ENCODE results near the gene KCND2. TPM values are rescaled to one million over a fixed set of nuclear protein-coding genes. Genes with fewer than 3 reads are reported as not detected.

The KCND2 gene
- polyA plus RNA-seq, 1 of the 3 experiments (the other 2 are of a cell fraction): not detected

- no peak for DNase-seq
- H3K9me2 ChIP-seq: no peaks in the 10 kb centered on the region
- no peak overlapping the region for H3K4me2 ChIP-seq
- H3F3A ChIP-seq (replicated peaks; ENCODE audit: insufficient read depth): no peaks in the 10 kb centered on the region
- H3K9me3 ChIP-seq: no peaks in the 10 kb centered on the region
- no peak overlapping the region for H3K4me3 ChIP-seq (ENCODE audit: low read depth in 2 of 2, low read length in 1 of 2)
- no peaks in the 10 kb centered on the region for H3K36me3 ChIP-seq (replicated peaks in 1 of 2; ENCODE audit: control insufficient read depth in 1 of 2, insufficient read depth in 2 of 2, low read length in 1 of 2)
- ChIA-PET POLR2A (no interaction called here), CTCF (no interaction called here)
- no peaks in the 10 kb centered on the region for H3K27me3 ChIP-seq (ENCODE audit: insufficient read depth)
- TF ChIP-seq EP300 (IDR thresholded peaks at IDR 0.05; ENCODE audit: borderline replicate concordance in 1 of 2, low read depth in 1 of 2, low read length in 1 of 2) (no peak), CHD2 (IDR thresholded peaks at IDR 0.05; ENCODE audit: low read length, partially characterized antibody) (no peak), GABPA (IDR thresholded peaks at IDR 0.05; ENCODE audit: low read depth) (no peak), ELF1 (IDR thresholded peaks at IDR 0.05) (no peak), FOXM1 (IDR thresholded peaks at IDR 0.05; ENCODE audit: low read depth) (no peak), TEAD4 (IDR thresholded peaks at IDR 0.05; ENCODE audit: borderline replicate concordance, insufficient read depth) (no peak), SIN3A (IDR thresholded peaks at IDR 0.05; ENCODE audit: borderline replicate concordance, low read depth, low read length) (no peak), EZH2phosphoT487 (IDR thresholded peaks at IDR 0.05; ENCODE audit: borderline replicate concordance, low read depth) (no peak), SMC3 (IDR thresholded peaks at IDR 0.05; ENCODE audit: low read depth, low read length) (no peak), REST (IDR thresholded peaks at IDR 0.05; ENCODE audit: low read depth, low read length) (no peak)
- TF ChIP-seq, protein P1, sequence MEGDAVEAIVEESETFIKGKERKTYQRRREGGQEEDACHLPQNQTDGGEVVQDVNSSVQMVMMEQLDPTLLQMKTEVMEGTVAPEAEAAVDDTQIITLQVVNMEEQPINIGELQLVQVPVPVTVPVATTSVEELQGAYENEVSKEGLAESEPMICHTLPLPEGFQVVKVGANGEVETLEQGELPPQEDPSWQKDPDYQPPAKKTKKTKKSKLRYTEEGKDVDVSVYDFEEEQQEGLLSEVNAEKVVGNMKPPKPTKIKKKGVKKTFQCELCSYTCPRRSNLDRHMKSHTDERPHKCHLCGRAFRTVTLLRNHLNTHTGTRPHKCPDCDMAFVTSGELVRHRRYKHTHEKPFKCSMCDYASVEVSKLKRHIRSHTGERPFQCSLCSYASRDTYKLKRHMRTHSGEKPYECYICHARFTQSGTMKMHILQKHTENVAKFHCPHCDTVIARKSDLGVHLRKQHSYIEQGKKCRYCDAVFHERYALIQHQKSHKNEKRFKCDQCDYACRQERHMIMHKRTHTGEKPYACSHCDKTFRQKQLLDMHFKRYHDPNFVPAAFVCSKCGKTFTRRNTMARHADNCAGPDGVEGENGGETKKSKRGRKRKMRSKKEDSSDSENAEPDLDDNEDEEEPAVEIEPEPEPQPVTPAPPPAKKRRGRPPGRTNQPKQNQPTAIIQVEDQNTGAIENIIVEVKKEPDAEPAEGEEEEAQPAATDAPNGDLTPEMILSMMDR (IDR thresholded peaks at IDR 0.05): no peak
- H3K27ac ChIP-seq (ENCODE audit: low read depth in 2 of 2, low read length in 1 of 2): no peak overlapping the region
- WGBS (ENCODE audit: low lambda C conversion rate): under 1% methylated on average over 2 of the region's 2 CpGs
- H3K4me1 ChIP-seq (ENCODE audit: control insufficient read depth in 1 of 2, insufficient read depth in 2 of 2, low read depth in 1 of 2, low read length in 1 of 2): no peaks in the 10 kb centered on the region
- no peak overlapping the region for H3K9ac ChIP-seq
- no peaks in the 10 kb centered on the region for H3K79me2 ChIP-seq (ENCODE audit: insufficient read depth)
- H4K20me1 ChIP-seq (ENCODE audit: insufficient read depth): no peaks in the 10 kb centered on the region
- H2AFZ ChIP-seq (ENCODE audit: low read depth): no peak overlapping the region
These were observed 385.5 kb downstream of the KCND2 start for GRCh38 chr7:120658516-120658915.

GRCh38 chr7:120662291-120662690, 389.3 kb downstream of the KCND2 start:
- TF ChIP-seq GABPA (IDR thresholded peaks at IDR 0.05; ENCODE audit: low read depth): no peak
- TF ChIP-seq ZBTB33 (IDR thresholded peaks at IDR 0.05; ENCODE audit: borderline replicate concordance, low read depth): no peak
- TF ChIP-seq RAD21 (IDR thresholded peaks at IDR 0.05; ENCODE audit: low read length): no peak
- no peak for TF ChIP-seq GATA2 (CRISPR knock-in tag; IDR thresholded peaks at IDR 0.05)
- H3F3A ChIP-seq (replicated peaks; ENCODE audit: insufficient read depth): no peaks in the 10 kb centered on the region
- no peaks in the 10 kb centered on the region for H3K27me3 ChIP-seq (ENCODE audit: insufficient read depth)
- H3K79me2 ChIP-seq (ENCODE audit: insufficient read depth): no peaks in the 10 kb centered on the region
- H3K9me2 ChIP-seq: no peaks in the 10 kb centered on the region
- H3K36me3 ChIP-seq (replicated peaks in 1 of 2; ENCODE audit: control insufficient read depth in 1 of 2, insufficient read depth in 2 of 2, low read length in 1 of 2): no peaks in the 10 kb centered on the region
- POLR2A ChIA-PET: no interaction called here
- H2AFZ ChIP-seq (ENCODE audit: low read depth): no peak overlapping the region
- no peaks in the 10 kb centered on the region; the same call in 1 of the 2 replicates for H4K20me1 ChIP-seq (ENCODE audit: insufficient read depth)
- no peak overlapping the region for H3K9ac ChIP-seq
- no peaks in the 10 kb centered on the region for H3K4me1 ChIP-seq (ENCODE audit: control insufficient read depth in 1 of 2, insufficient read depth in 2 of 2, low read depth in 1 of 2, low read length in 1 of 2)
- no peak overlapping the region for H3K27ac ChIP-seq (ENCODE audit: low read depth in 2 of 2, low read length in 1 of 2)
- H3K4me2 ChIP-seq: no peak overlapping the region
- no peak for DNase-seq
- CTCF ChIA-PET: no interaction called here
- H3K4me3 ChIP-seq (ENCODE audit: low read depth in 2 of 2, low read length in 1 of 2): no peak overlapping the region
- no peaks in the 10 kb centered on the region for H3K9me3 ChIP-seq
